Measurements from ENCODE around the gene ZNF318.
"Not testable (repeated sequence)": the region's sequence is repeated elsewhere in the genome, so short reads cannot be mapped to it uniquely, and the experiment has no call there.

Gene ZNF318

DNA sequence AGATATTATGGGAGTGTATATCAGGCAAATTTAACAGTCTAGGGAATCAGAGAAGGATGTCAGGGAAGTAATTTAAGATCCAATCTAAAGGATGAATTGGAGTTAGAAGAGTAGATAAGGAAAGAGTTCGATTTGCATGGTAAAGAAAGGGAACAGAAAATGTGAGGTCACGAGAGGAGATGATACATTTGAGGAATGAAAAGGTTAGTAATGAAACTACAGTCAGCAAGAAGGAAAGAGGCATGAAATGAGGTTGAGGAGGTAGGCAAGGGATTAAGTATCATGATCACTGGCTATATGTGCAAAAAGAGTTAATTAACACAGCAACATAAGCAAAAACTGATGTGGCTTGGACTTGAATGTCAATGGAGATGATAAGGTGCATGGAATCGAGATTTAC, 22.4 kb downstream of the ZNF318 start:
- no peak for TF ChIP-seq CTCF (IDR thresholded peaks at IDR 0.05)
- H3K4me3 ChIP-seq, result no peak overlapping the region
- DNase-seq (ENCODE audit: low spot score), result no peak
- no peak overlapping the region for H3K27ac ChIP-seq

DNA sequence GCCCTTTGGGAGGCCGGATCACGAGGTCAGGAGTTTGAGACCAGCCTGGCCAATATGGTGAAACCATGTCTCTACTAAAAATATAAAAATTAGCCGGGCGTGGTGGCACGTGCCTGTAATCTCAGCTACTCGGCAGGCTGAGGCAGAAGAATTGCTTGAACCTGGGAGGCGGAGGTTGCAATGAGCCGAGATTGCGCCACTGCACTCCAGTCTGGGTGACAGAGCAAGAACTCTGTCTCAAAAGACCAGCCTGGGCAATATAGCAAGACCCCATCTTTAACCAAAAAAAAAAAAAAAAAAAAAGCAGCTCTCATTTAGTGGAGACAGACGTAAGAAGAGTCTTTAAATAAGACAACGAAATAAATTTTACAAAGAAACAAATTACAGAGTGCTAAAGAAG, 23.2 kb downstream of the ZNF318 start:
- not testable (repeated sequence) for DNase-seq (ENCODE audit: low spot score); H3K4me3 ChIP-seq; H3K27ac ChIP-seq

GRCh38 chr6:43339168-43339567, 30.3 kb downstream of the ZNF318 start:
- no peak overlapping the region for H3K27ac ChIP-seq
- no peak overlapping the region for H3K4me3 ChIP-seq
- TF ChIP-seq CTCF (IDR thresholded peaks at IDR 0.05), result no peak
- DNase-seq (ENCODE audit: low spot score), result no peak

DNA sequence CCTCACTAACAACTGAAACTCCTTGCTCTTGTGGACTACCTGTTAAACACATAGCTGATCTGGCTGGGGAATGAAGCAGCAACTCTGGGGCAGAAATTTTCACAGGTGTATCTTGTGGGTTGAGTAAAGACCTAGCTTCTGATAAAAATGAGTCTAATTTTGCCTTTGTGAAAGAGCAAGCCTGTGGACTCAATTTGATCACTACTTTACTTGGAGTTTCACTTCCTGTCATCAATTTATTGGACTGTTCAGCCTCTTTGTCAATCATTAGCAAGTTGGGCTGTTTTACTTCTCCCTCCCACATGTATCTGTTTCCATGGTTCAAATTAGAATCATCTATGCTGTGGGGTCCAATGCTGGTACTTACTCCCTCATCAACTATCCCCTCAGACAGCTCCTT, 31.2 kb downstream of the ZNF318 start:
- Histone ChIP-seq H3K4me3 (no peak overlapping the region), H3K27ac (no peak overlapping the region)
- TF ChIP-seq CTCF (IDR thresholded peaks at IDR 0.05), result no peak
- DNase-seq (ENCODE audit: low spot score), result no peak

DNA sequence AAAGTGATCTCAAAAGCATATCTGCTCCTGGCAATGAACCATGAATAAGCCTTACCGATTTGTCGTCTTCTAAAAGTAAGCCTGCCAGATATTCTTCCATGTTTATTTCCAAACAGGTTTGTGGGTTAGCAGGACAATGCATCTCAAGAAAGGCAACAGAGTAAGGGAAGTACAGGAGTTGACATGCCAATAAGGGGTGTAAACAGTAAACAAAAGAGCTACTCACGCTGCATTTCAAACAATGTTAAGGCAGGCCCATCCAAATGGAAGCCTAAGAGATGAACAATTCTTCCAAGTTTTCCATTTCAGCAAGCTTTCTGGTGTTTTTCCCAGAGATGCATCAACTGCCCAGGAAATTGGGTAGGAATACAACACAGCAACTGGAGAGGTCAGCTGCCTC, 33.1 kb downstream of the ZNF318 start:
- no peak overlapping the region for H3K27ac ChIP-seq
- no peak for TF ChIP-seq CTCF (IDR thresholded peaks at IDR 0.05)
- no peak for DNase-seq (ENCODE audit: low spot score)
- H3K4me3 ChIP-seq, result no peak overlapping the region

DNA sequence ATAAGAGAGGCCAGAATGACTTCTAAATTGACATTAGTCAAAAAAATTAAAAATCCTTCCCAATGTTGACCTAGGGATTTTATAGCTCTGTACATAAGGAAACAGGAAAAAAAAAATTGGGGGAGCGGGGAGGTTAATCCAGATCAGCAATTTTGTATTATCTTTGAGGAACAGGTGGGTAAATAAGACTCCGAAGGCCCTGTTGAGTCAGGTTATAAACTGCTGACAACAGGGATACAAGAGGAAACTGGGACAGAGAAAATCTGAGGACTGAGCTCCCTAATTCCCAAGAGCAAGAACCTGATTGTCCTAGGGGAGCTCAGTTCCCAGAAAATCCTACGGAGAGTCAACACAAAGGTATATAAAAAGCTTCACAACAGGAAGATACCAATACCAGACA, 34.0 kb downstream of the ZNF318 start:
- TF ChIP-seq CTCF (IDR thresholded peaks at IDR 0.05), result no peak
- DNase-seq (ENCODE audit: low spot score), result no peak
- H3K4me3 ChIP-seq, result no peak overlapping the region
- no peak overlapping the region for H3K27ac ChIP-seq

DNA sequence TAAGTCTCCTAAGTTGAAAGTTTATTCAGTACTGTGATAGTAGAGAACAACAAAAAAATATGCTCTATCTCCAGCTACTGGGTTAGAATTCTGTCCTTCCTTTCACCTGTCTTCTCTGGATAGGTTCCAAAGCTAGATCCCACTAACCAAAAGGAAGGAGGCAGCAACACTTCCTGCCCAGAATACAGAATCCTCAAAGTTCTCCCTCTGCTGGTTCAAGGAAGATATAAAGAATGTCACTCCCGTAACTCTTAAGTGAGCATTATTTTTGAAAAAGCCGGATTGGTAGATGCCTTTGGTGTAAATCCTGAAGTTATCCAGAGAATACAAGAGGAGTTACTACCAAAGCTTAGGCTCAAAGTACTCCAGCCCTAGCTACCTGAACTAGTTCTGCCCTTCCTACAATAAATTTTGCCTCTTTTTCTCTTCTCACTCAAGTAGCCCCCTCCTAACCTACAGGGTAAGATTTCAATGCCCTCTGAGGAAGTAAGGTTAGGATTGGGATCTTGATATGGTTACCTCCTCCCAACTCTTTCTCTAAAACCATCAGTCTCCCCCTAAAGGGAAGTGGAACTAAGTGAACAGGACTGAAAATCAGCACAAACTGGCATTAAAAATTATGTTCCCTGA, 34.9 kb downstream of the ZNF318 start:
- Histone ChIP-seq H3K4me3 (no peak overlapping the region), H3K27ac (no peak overlapping the region)
- no peak for DNase-seq (ENCODE audit: low spot score)
- peak; percentile 32 for TF ChIP-seq CTCF (IDR thresholded peaks at IDR 0.05)

DNA sequence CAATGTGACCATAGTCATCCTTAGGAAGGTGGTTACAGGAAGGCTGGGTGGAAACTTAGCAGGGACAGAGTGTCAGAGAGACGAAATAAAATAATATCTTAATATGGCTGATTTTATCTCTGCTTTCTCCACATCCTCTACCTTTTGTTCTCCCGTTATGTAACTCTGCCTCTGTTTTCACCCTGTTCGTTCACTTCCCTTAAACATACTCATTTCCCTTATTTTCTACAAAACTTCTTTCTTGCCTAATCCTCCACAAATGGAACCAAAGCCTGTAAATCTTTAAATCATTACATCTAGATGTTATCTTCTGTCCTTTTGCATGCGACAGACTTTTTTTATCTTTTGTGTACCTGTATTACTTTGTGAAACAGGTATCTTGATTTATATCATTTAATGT, 37.6 kb downstream of the ZNF318 start:
- TF ChIP-seq CTCF (IDR thresholded peaks at IDR 0.05), result no peak
- no peak for DNase-seq (ENCODE audit: low spot score)
- no peak overlapping the region for H3K27ac ChIP-seq
- H3K4me3 ChIP-seq, result no peak overlapping the region
